NCI-H510A (cell line): ENCODE measurements around the gene CRB2.
"Not testable (repeated sequence)": the region's sequence is repeated elsewhere in the genome, so short reads cannot be mapped to it uniquely, and the experiment has no call there.

Source experiments
- DNase-seq: peaks from one replicate; lab custom pipeline; 2025; lab: John Stamatoyannopoulos, UW

Gene CRB2

GRCh38 chr9:123380852-123381705 lies 25.1 kb downstream of the CRB2 start:
- no peak for DNase-seq

- DNase-seq: no peak
These were observed 26.9 kb downstream of the CRB2 start for GRCh38 chr9:123382653-123383511.

- DNase-seq: no peak
These were observed 27.6 kb downstream of the CRB2 start for GRCh38 chr9:123383512-123384170.

- DNase-seq: no peak
These were observed 31.7 kb downstream of the CRB2 start for GRCh38 chr9:123387686-123388085.

GRCh38 chr9:123389070-123389469 lies 33.1 kb downstream of the CRB2 start:
- DNase-seq: no peak

- DNase-seq: no peak
These were observed 33.7 kb downstream of the CRB2 start for GRCh38 chr9:123389698-123390097.

- DNase-seq: no peak
These were observed 34.5 kb downstream of the CRB2 start for GRCh38 chr9:123390337-123391135.

GRCh38 chr9:123391233-123391632 lies 35.2 kb downstream of the CRB2 start:
- DNase-seq: no peak

GRCh38 chr9:123391946-123392345 lies 35.9 kb downstream of the CRB2 start:
- no peak for DNase-seq

GRCh38 chr9:123392802-123393201 lies 36.8 kb downstream of the CRB2 start:
- no peak for DNase-seq

- DNase-seq: no peak
These were observed 38.6 kb downstream of the CRB2 start for GRCh38 chr9:123394291-123395235.

GRCh38 chr9:123395276-123395688 lies 39.3 kb downstream of the CRB2 start:
- DNase-seq: peak; percentile 84

GRCh38 chr9:123395689-123396511 lies 39.9 kb downstream of the CRB2 start:
- no peak for DNase-seq

- DNase-seq: no peak
These were observed 42.0 kb downstream of the CRB2 start for GRCh38 chr9:123397975-123398374.

- not testable (repeated sequence) for DNase-seq
These were observed 42.9 kb downstream of the CRB2 start for GRCh38 chr9:123398938-123399337.

GRCh38 chr9:123399803-123400378 lies 43.9 kb downstream of the CRB2 start:
- DNase-seq: no peak

GRCh38 chr9:123400926-123401503 lies 45.0 kb downstream of the CRB2 start:
- no peak for DNase-seq

GRCh38 chr9:123401879-123402513 lies 46.0 kb downstream of the CRB2 start:
- DNase-seq: peak; percentile 12
